ENCODE data around the gene CXCL8. TPM values are rescaled to one million over a fixed set of nuclear protein-coding genes. Genes with fewer than 3 reads are reported as not detected.

CXCL8 gene
- total and polyA plus RNA-seq, 4 experiments from 2014 or later = 0.25 to 4.6 (median 3.8) TPM; not detected in 1

GRCh38 chr4:73718375-73719373, 21.7 kb upstream of the CXCL8 start:
- no peaks in the 10 kb centered on the region for H3K36me3 ChIP-seq (ENCODE audit: insufficient read depth, low read length)
- no peaks in the 10 kb centered on the region for H3K27me3 Mint-ChIP-seq
- peaks cover 0 to 2% (median 0%) of the 10 kb centered on the region in 8 donors for H3K9me3 Mint-ChIP-seq
- no peak overlapping the region for H3K4me3 ChIP-seq (ENCODE audit: low read length in 2 of 2)
- DNase-seq = no peak
- H3K27ac Mint-ChIP-seq = no peak overlapping the region
- no peaks in the 10 kb centered on the region for H3K36me3 Mint-ChIP-seq
- H3K9me3 ChIP-seq (ENCODE audit: control insufficient read depth in 1 of 2, low read length in 2 of 2) = no peaks in the 10 kb centered on the region
- H3K27me3 ChIP-seq (ENCODE audit: insufficient read depth, low read length) = no peaks in the 10 kb centered on the region
- no peaks in the 10 kb centered on the region for H3K4me1 Mint-ChIP-seq
- no peak overlapping the region for H3K27ac ChIP-seq (ENCODE audit: low read depth, low read length)
- no peak overlapping the region for H3K4me3 Mint-ChIP-seq
- ChIA-PET CTCF (ENCODE audit: partially characterized antibody) (no interaction called here), POLR2A (ENCODE audit: partially characterized antibody) (no interaction called here)
- intact Hi-C loops (cut with micrococcal nuclease) = no loop called here
- H3K4me1 ChIP-seq (ENCODE audit: insufficient read depth, low read length) = no peaks in the 10 kb centered on the region

- CTCF ChIA-PET (ENCODE audit: partially characterized antibody) = no interaction called here
- H3K27ac Mint-ChIP-seq = no peak overlapping the region
- H3K4me1 Mint-ChIP-seq = no peaks in the 10 kb centered on the region
- no peak for DNase-seq
- POLR2A ChIA-PET (ENCODE audit: partially characterized antibody) = no interaction called here
- Histone ChIP-seq H3K9me3 (ENCODE audit: control insufficient read depth in 1 of 2, low read length in 2 of 2) (no peaks in the 10 kb centered on the region), H3K36me3 (ENCODE audit: insufficient read depth, low read length) (no peaks in the 10 kb centered on the region), H3K27ac (ENCODE audit: low read depth, low read length) (no peak overlapping the region), H3K4me1 (ENCODE audit: insufficient read depth, low read length) (no peaks in the 10 kb centered on the region), H3K4me3 (ENCODE audit: low read length in 2 of 2) (no peak overlapping the region), H3K27me3 (ENCODE audit: insufficient read depth, low read length) (no peaks in the 10 kb centered on the region)
- peaks cover 0 to 2% (median 0%) of the 10 kb centered on the region in 8 donors for H3K9me3 Mint-ChIP-seq
- H3K36me3 Mint-ChIP-seq = no peaks in the 10 kb centered on the region
- no peak overlapping the region for H3K4me3 Mint-ChIP-seq
- intact Hi-C loops (cut with micrococcal nuclease) = no loop called here
- H3K27me3 Mint-ChIP-seq = no peaks in the 10 kb centered on the region
Measured at GRCh38 chr4:73721435-73721834, 18.9 kb upstream of the CXCL8 start.

GRCh38 chr4:73721909-73722308, 18.5 kb upstream of the CXCL8 start:
- ChIA-PET CTCF (ENCODE audit: partially characterized antibody) (no interaction called here), POLR2A (ENCODE audit: partially characterized antibody) (no interaction called here)
- H3K36me3 ChIP-seq (ENCODE audit: insufficient read depth, low read length) = no peaks in the 10 kb centered on the region
- Mint-ChIP-seq H3K27ac (no peak overlapping the region), H3K4me1 (no peaks in the 10 kb centered on the region), H3K36me3 (no peaks in the 10 kb centered on the region), H3K9me3 (peaks cover 0 to 2% (median 0%) of the 10 kb centered on the region in 8 donors), H3K4me3 (no peak overlapping the region), H3K27me3 (no peaks in the 10 kb centered on the region)
- no peaks in the 10 kb centered on the region for H3K4me1 ChIP-seq (ENCODE audit: insufficient read depth, low read length)
- H3K9me3 ChIP-seq (ENCODE audit: control insufficient read depth in 1 of 2, low read length in 2 of 2) = no peaks in the 10 kb centered on the region
- H3K4me3 ChIP-seq (ENCODE audit: low read length in 2 of 2) = no peak overlapping the region
- no peak overlapping the region for H3K27ac ChIP-seq (ENCODE audit: low read depth, low read length)
- DNase-seq = no peak
- intact Hi-C loops (cut with micrococcal nuclease) = no loop called here
- no peaks in the 10 kb centered on the region for H3K27me3 ChIP-seq (ENCODE audit: insufficient read depth, low read length)

GRCh38 chr4:73723023-73723422, 17.3 kb upstream of the CXCL8 start:
- Mint-ChIP-seq H3K36me3 (no peaks in the 10 kb centered on the region), H3K27me3 (no peaks in the 10 kb centered on the region), H3K4me3 (no peak overlapping the region), H3K4me1 (no peaks in the 10 kb centered on the region), H3K9me3 (peaks cover 0 to 2% (median 0%) of the 10 kb centered on the region in 8 donors), H3K27ac (no peak overlapping the region)
- no peaks in the 10 kb centered on the region for H3K36me3 ChIP-seq (ENCODE audit: insufficient read depth, low read length)
- intact Hi-C loops (cut with micrococcal nuclease) = no loop called here
- no peaks in the 10 kb centered on the region for H3K27me3 ChIP-seq (ENCODE audit: insufficient read depth, low read length)
- CTCF ChIA-PET (ENCODE audit: partially characterized antibody) = no interaction called here
- H3K27ac ChIP-seq (ENCODE audit: low read depth, low read length) = no peak overlapping the region
- no peaks in the 10 kb centered on the region for H3K9me3 ChIP-seq (ENCODE audit: control insufficient read depth in 1 of 2, low read length in 2 of 2)
- H3K4me3 ChIP-seq (ENCODE audit: low read length in 2 of 2) = no peak overlapping the region
- POLR2A ChIA-PET (ENCODE audit: partially characterized antibody) = no interaction called here
- DNase-seq = no peak
- no peaks in the 10 kb centered on the region for H3K4me1 ChIP-seq (ENCODE audit: insufficient read depth, low read length)

GRCh38 chr4:73723928-73724327, 16.4 kb upstream of the CXCL8 start:
- ChIA-PET CTCF (ENCODE audit: partially characterized antibody) (no interaction called here), POLR2A (ENCODE audit: partially characterized antibody) (no interaction called here)
- Histone ChIP-seq H3K27me3 (ENCODE audit: insufficient read depth, low read length) (no peaks in the 10 kb centered on the region), H3K27ac (ENCODE audit: low read depth, low read length) (no peak overlapping the region), H3K9me3 (ENCODE audit: control insufficient read depth in 1 of 2, low read length in 2 of 2) (no peaks in the 10 kb centered on the region), H3K4me3 (ENCODE audit: low read length in 2 of 2) (no peak overlapping the region), H3K36me3 (ENCODE audit: insufficient read depth, low read length) (no peaks in the 10 kb centered on the region), H3K4me1 (ENCODE audit: insufficient read depth, low read length) (no peaks in the 10 kb centered on the region)
- peaks cover 0 to 2% (median 0%) of the 10 kb centered on the region in 8 donors for H3K9me3 Mint-ChIP-seq
- H3K27ac Mint-ChIP-seq = no peak overlapping the region
- intact Hi-C loops (cut with micrococcal nuclease) = no loop called here
- no peaks in the 10 kb centered on the region for H3K4me1 Mint-ChIP-seq
- H3K4me3 Mint-ChIP-seq = no peak overlapping the region
- no peak for DNase-seq
- no peaks in the 10 kb centered on the region for H3K36me3 Mint-ChIP-seq
- H3K27me3 Mint-ChIP-seq = no peaks in the 10 kb centered on the region

GRCh38 chr4:73725510-73725909, 14.9 kb upstream of the CXCL8 start:
- no peaks in the 10 kb centered on the region for H3K27me3 ChIP-seq (ENCODE audit: insufficient read depth, low read length)
- intact Hi-C loops (cut with micrococcal nuclease) = no loop called here
- Mint-ChIP-seq H3K4me3 (no peak overlapping the region), H3K27ac (no peak overlapping the region), H3K27me3 (no peaks in the 10 kb centered on the region), H3K36me3 (no peaks in the 10 kb centered on the region), H3K9me3 (no peaks in the 10 kb centered on the region), H3K4me1 (no peaks in the 10 kb centered on the region)
- no peaks in the 10 kb centered on the region for H3K36me3 ChIP-seq (ENCODE audit: insufficient read depth, low read length)
- POLR2A ChIA-PET (ENCODE audit: partially characterized antibody) = no interaction called here
- CTCF ChIA-PET (ENCODE audit: partially characterized antibody) = no interaction called here
- H3K4me3 ChIP-seq (ENCODE audit: low read length in 2 of 2) = no peak overlapping the region
- no peaks in the 10 kb centered on the region for H3K9me3 ChIP-seq (ENCODE audit: control insufficient read depth in 1 of 2, low read length in 2 of 2)
- DNase-seq = no peak
- no peaks in the 10 kb centered on the region for H3K4me1 ChIP-seq (ENCODE audit: insufficient read depth, low read length)
- no peak overlapping the region for H3K27ac ChIP-seq (ENCODE audit: low read depth, low read length)

- H3K36me3 ChIP-seq (ENCODE audit: insufficient read depth, low read length) = no peaks in the 10 kb centered on the region
- H3K27me3 ChIP-seq (ENCODE audit: insufficient read depth, low read length) = no peaks in the 10 kb centered on the region
- no peaks in the 10 kb centered on the region for H3K9me3 ChIP-seq (ENCODE audit: control insufficient read depth in 1 of 2, low read length in 2 of 2)
- H3K4me1 ChIP-seq (ENCODE audit: insufficient read depth, low read length) = no peaks in the 10 kb centered on the region
- no peaks in the 10 kb centered on the region for H3K4me1 Mint-ChIP-seq
- no peak overlapping the region for H3K4me3 Mint-ChIP-seq
- intact Hi-C loops (cut with micrococcal nuclease) = no loop called here
- no peaks in the 10 kb centered on the region for H3K9me3 Mint-ChIP-seq
- POLR2A ChIA-PET (ENCODE audit: partially characterized antibody) = no interaction called here
- H3K36me3 Mint-ChIP-seq = no peaks in the 10 kb centered on the region
- no peak for DNase-seq
- H3K27me3 Mint-ChIP-seq = no peaks in the 10 kb centered on the region
- H3K27ac ChIP-seq (ENCODE audit: low read depth, low read length) = no peak overlapping the region
- H3K27ac Mint-ChIP-seq = no peak overlapping the region
- CTCF ChIA-PET (ENCODE audit: partially characterized antibody) = no interaction called here
- no peak overlapping the region for H3K4me3 ChIP-seq (ENCODE audit: low read length in 2 of 2)
Measured at GRCh38 chr4:73725985-73726384, 14.4 kb upstream of the CXCL8 start.
